K562 (cell line): Measurements from ENCODE around the gene GLIPR1L2. TPM values are rescaled to one million over a fixed set of nuclear protein-coding genes. Genes with fewer than 3 reads are reported as not detected.
"Not testable (repeated sequence)": the region's sequence is repeated elsewhere in the genome, so short reads cannot be mapped to it uniquely, and the experiment has no call there.

Experiments used
- ATAC-seq: fragments of 200-7000 bp; cut with Tn5 transposase; 3 replicates; pipeline ENCODE4 v1.9.1; 2020; ENCODE audit warnings: moderate library complexity
- BruUV-seq: library from RNA; stranded (reverse); fragments of 400-500 nt; replicated peaks from 2 replicates; lab custom pipeline; 2021; lab: Mats Ljungman, UMichigan
- CTCF ChIA-PET: fragments of 300-600 bp; formaldehyde crosslinking; extraction: SDS; loops from one replicate; lab custom pipeline; 2021; ENCODE audit warnings: low intra/inter-chr PET ratio; lab: Yijun Ruan, JAX
- POLR2A ChIA-PET: fragments of 300-600, 350-650 bp; sonication (Branson Sonifier 250); formaldehyde crosslinking; extraction: SDS; loops from one replicate; lab custom pipeline; 2021; ENCODE audit warnings: antibody characterized with exemption, inconsistent platforms; lab: Yijun Ruan, JAX
- DNase-seq, 4 experiments: peaks; one replicate each; pipeline versions ENCODE4 v3.0.0 to v3.0.0-alpha.2; 2011 to 2018; ENCODE audit warnings: low spot score in 3 of 4, mixed read lengths in 3 of 4; ENCODE audit errors: extremely low read depth in 1 of 4
- FAIRE-seq: peaks from 2 replicates; lab custom pipeline; 2011; peaks lifted over from hg19 to GRCh38; lab: Jason Lieb, UNC
- H2AFZ ChIP-seq: 2 replicates; pipeline ENCODE4 v1.6.0; 2011; ENCODE audit warnings: low read depth, low read length, control low read depth, inconsistent platforms
- H3K27ac ChIP-seq: fragments of 200-600 bp; 3 replicates; pipeline ENCODE4 v1.8.0; 2011; ENCODE audit warnings: low read depth, mild to moderate bottlenecking, control low read depth, inconsistent platforms, low read length, moderate library complexity, mixed read lengths; ENCODE audit errors: extremely low read depth
- H3K27me3 ChIP-seq, 2 experiments: fragments of 300-600 bp in 1 of 2; 2 replicates in 1 of 2; 3 replicates in 1 of 2; pipeline versions ENCODE4 v1.6.0 to v1.8.0; 2011; ENCODE audit warnings: inconsistent platforms in 2 of 2, low read length in 2 of 2, mild to moderate bottlenecking in 1 of 2, mixed read lengths in 1 of 2, moderate library complexity in 1 of 2; ENCODE audit not compliant: control insufficient read depth in 2 of 2, insufficient read depth in 2 of 2
- H3K36me3 ChIP-seq: fragments of 300-600 bp; 3 replicates; pipeline ENCODE4 v1.8.0; 2011; ENCODE audit warnings: mild to moderate bottlenecking, low read length, inconsistent platforms; ENCODE audit not compliant: control insufficient read depth, insufficient read depth
- H3K4me1 ChIP-seq, 2 experiments: fragments of 200-600 bp in 1 of 2; replicated peaks in 1 of 2; 2 replicates in 1 of 2; 3 replicates in 1 of 2; pipeline versions ENCODE4 v1.5.1 to v1.8.0; 2011; ENCODE audit warnings: inconsistent platforms in 2 of 2, low read length in 2 of 2, mild to moderate bottlenecking in 1 of 2, mixed read lengths in 1 of 2, moderate library complexity in 1 of 2; ENCODE audit not compliant: control insufficient read depth in 2 of 2, insufficient read depth in 2 of 2
- H3K4me2 ChIP-seq: 2 replicates; pipeline ENCODE4 v1.6.1; 2011; ENCODE audit warnings: low read length, control low read depth, inconsistent platforms, mixed read lengths; ENCODE audit not compliant: insufficient read depth
- H3K4me3 ChIP-seq: fragments of 200-600 bp; sonication (generic), shearing (Covaris generic); 2 replicates; pipeline ENCODE4 v1.5.1; 2016; ENCODE audit warnings: control low read depth, inconsistent platforms
- H3K79me2 ChIP-seq: fragments of 200-600 bp; 3 replicates; pipeline ENCODE4 v1.8.0; 2011; ENCODE audit warnings: low read length, inconsistent platforms; ENCODE audit not compliant: control insufficient read depth, insufficient read depth
- H3K9ac ChIP-seq, 2 experiments: 2 replicates each; pipeline versions ENCODE4 v1.6.0 to v1.6.1; 2011; ENCODE audit warnings: low read depth in 2 of 2, low read length in 2 of 2, control low read depth in 1 of 2, inconsistent platforms in 1 of 2, mild to moderate bottlenecking in 1 of 2, mixed read lengths in 1 of 2; ENCODE audit not compliant: insufficient read depth in 1 of 2
- H3K9me1 ChIP-seq: one replicate; pipeline ENCODE4 v1.6.0; 2011; ENCODE audit warnings: inconsistent platforms, mild to moderate bottlenecking, low read length, moderate library complexity; ENCODE audit not compliant: control insufficient read depth, insufficient read depth
- H3K9me3 ChIP-seq: replicated peaks from 2 replicates; pipeline ENCODE4 v1.5.1; 2011; ENCODE audit warnings: low read depth, low read length, inconsistent platforms; ENCODE audit not compliant: control insufficient read depth, insufficient read depth
- H4K20me1 ChIP-seq: replicated peaks from 2 replicates; pipeline ENCODE4 v1.6.1; 2011; ENCODE audit warnings: low read length, inconsistent platforms, mixed read lengths; ENCODE audit not compliant: control insufficient read depth, insufficient read depth
- CBFA2T3 ChIP-seq: fragments of 450-650 bp; IDR thresholded peaks from 2 replicates; pipeline ENCODE4 v1.6.1; 2017
- ZBTB1 ChIP-seq: sonication (generic); formaldehyde crosslinking; IDR thresholded peaks from 2 replicates; pipeline ENCODE4 v1.8.1; 2023; ENCODE audit warnings: missing genetic modification reagents, low read depth, mild to moderate bottlenecking, borderline replicate concordance
- WGBS: fragments of 100-300 bp; shearing (Covaris generic); methylation state at CpG from one replicate; pipeline ENCODE4 v1.1.6; 2016; ENCODE audit warnings: low coverage, mixed read lengths; ENCODE audit not compliant: insufficient coverage; ENCODE audit errors: missing lambda C conversion rate; 5-methylcytosine and 5-hydroxymethylcytosine counted together
- in situ Hi-C: fragments of 300-500 bp; cut with MboI; formaldehyde crosslinking; loops from 4 replicates; pipeline ENCODE4 v1.15.0; 2018; ENCODE audit warnings: inconsistent platforms, mixed read lengths
- intact Hi-C: fragments of 100-400 bp; cut with micrococcal nuclease; formaldehyde crosslinking; loops from 2 replicates; pipeline ENCODE4 v1.14.2; 2022
- polyA plus RNA-seq, 8 experiments: library from polyadenylated mRNA; depleted of rRNA in 4 of 8; stranded (reverse) in 5 of 8; unstranded in 3 of 8; fragments of >200 nt; fragmentation: Nextera tagmentation in 2 of 8; fragmentation: Illumina TruSeq in 1 of 8; extraction: Ambion mirVana in 2 of 8; extraction: Trizol in 1 of 8; gene quantifications; 2 replicates each; pipeline versions ENCODE4 v1.2.1 to v1.2.3, GENCODE V29; 2011 to 2014; ENCODE audit warnings: inconsistent platforms in 1 of 8, missing spikeins in 1 of 8
- total RNA-seq, 7 experiments: library from RNA; depleted of rRNA in 6 of 7; stranded (reverse); fragments of >200 nt in 6 of 7; fragmentation: Illumina TruSeq in 2 of 7; extraction: Trizol in 2 of 7; gene quantifications; 2 replicates each; pipeline versions ENCODE4 v1.2.1 to v1.2.3, GENCODE V29; 2011 to 2021; ENCODE audit warnings: low replicate concordance in 1 of 7

The GLIPR1L2 gene
- total and polyA plus RNA-seq, 9 of the 15 experiments (the other 6 are each of a cell fraction or from before 2014, with no cell fraction given), result not detected

DNA sequence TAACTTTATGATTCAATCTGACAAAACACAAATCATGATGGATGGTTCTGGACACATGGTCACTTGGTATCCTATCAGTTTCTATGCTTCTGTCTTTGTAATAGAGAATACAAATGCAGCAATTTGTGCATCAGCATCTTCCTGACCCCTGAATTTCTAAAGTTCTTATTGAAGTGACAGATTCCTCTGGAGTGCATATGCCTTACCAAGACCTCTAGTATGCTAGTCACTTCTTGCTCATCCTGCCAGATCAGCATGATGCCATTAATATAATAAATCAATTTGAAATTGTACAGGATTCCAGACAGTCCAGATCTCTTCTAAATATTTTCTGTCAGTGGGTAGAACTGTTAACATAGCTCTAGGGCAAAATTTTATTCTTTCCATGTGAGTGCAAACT, 49.0 kb downstream of the GLIPR1L2 start:
- H2AFZ ChIP-seq, result no peak overlapping the region
- CTCF ChIA-PET, result no interaction called here
- no peak for ATAC-seq

DNA sequence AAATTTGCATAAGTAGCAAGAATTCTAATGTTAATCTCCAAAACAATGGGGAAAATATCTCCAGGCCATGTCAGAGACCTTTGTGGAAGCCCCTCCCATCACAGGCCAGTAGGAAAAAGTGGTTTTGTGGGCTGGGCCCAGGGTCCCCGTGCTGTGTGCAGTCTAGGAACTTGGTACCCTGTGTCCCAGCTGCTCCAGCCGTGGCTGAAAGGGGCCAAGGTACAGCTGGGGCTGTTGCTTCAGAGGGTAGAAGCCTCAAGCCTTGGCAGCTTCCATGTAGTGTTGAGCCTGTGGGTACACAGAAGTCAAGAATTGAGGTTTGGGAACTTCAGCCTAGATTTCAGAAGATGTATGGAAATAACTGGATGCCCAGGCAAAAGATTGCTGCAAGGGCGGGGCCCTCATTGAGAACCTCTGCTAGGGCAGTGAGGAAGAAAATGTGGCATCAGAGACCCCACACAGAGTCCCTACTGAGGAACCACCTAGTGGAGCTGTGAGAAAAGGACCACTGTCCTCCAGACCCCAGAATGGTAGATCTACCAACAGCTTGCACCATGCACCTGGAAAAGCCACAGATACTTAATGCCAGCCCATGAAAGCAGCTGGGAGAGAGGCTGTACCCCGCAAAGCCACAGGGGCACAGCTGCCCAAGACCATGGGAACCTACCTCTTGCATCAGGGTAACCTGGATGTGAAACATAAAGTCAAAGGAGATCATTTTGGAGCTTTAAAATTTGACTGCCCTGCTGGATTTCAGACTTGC, 51.0 kb downstream of the GLIPR1L2 start:
- H3K79me2 ChIP-seq, CTCF ChIA-PET, ATAC-seq, intact Hi-C loops, POLR2A ChIA-PET, H3K4me3 ChIP-seq, DNase-seq, H4K20me1 ChIP-seq, H3K27me3 ChIP-seq, in situ Hi-C loops, H2AFZ ChIP-seq, H3K4me2 ChIP-seq, H3K4me1 ChIP-seq, BruUV-seq, H3K27ac ChIP-seq, H3K9ac ChIP-seq, H3K36me3 ChIP-seq, H3K9me3 ChIP-seq, FAIRE-seq, H3K9me1 ChIP-seq: not testable (repeated sequence)
- 2% methylated on average over 4 of the region's 4 CpGs for WGBS

More for the DNA sequence above, 49.0 kb downstream of the GLIPR1L2 start:
- H4K20me1 ChIP-seq, result no peaks in the 10 kb centered on the region
- POLR2A ChIA-PET, result no interaction called here
- no peaks in the 10 kb centered on the region for H3K9me1 ChIP-seq
- no peak for DNase-seq
- no peaks in the 10 kb centered on the region for H3K36me3 ChIP-seq
- intact Hi-C loops (no loop called here), in situ Hi-C loops (no loop called here)
- no peak overlapping the region for H3K4me3 ChIP-seq
- H3K9ac ChIP-seq, result no peak overlapping the region
- no TSS peak for BruUV-seq
- no peaks in the 10 kb centered on the region for H3K79me2 ChIP-seq
- H3K27ac ChIP-seq, result no peak overlapping the region
- no peak overlapping the region for H3K4me2 ChIP-seq
- no peaks in the 10 kb centered on the region for H3K9me3 ChIP-seq
- no peaks in the 10 kb centered on the region for H3K27me3 ChIP-seq
- H3K4me1 ChIP-seq, result no peaks in the 10 kb centered on the region
- TF ChIP-seq ZBTB1 (CRISPR knock-in tag) (no peak), CBFA2T3 (no peak)
- no peak for FAIRE-seq

DNA sequence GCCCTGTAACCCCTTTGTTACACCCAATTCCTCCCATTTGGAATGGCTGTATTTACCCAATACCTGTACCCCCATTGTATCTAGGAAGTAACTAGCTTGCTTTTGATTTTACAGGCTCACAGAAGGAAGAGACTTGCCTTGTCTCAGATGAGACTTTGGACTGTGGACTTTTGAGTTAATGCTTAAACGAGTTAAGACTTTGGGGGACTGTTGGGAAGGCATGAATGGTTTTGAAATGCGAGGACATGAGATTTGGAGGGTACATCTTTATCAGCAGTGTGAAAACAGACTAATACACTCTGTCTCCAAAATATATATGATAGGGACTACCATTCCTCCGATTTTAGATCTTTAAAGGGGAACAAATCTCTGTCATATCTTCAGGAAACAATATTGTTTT, 51.6 kb downstream of the GLIPR1L2 start:
- intact Hi-C loops, BruUV-seq: not testable (repeated sequence)

More for the DNA sequence above, 51.6 kb downstream of the GLIPR1L2 start:
- DNase-seq, CTCF ChIA-PET, H3K27ac ChIP-seq, POLR2A ChIA-PET, ATAC-seq, H3K36me3 ChIP-seq, H3K9me1 ChIP-seq, H3K4me2 ChIP-seq, H2AFZ ChIP-seq, in situ Hi-C loops, H4K20me1 ChIP-seq, H3K4me3 ChIP-seq, H3K4me1 ChIP-seq, H3K79me2 ChIP-seq, H3K27me3 ChIP-seq, FAIRE-seq, H3K9me3 ChIP-seq, H3K9ac ChIP-seq: not testable (repeated sequence)
- WGBS, result 0% methylated on average over 3 of the region's 3 CpGs
